HAP-1 (cell line): Measurements from ENCODE around the gene TMEM192.
"Not testable (repeated sequence)": the region's sequence is repeated elsewhere in the genome, so short reads cannot be mapped to it uniquely, and the experiment has no call there.

ENCODE experiments used
- DNase-seq, 2 experiments: peaks; one replicate each; pipeline ENCODE4 v3.0.0-alpha.2; 2016 to 2020; ENCODE audit warnings: low spot score in 2 of 2
- H3K27me3 ChIP-seq: fragments of 250-450 bp; sonication (Bioruptor Pico); 2 replicates; pipeline ENCODE4 v1.5.1; 2020; ENCODE audit warnings: low read depth, mild to moderate bottlenecking, moderate library complexity
- H3K36me3 ChIP-seq: fragments of 250-450 bp; sonication (Bioruptor Pico); replicated peaks from 2 replicates; pipeline ENCODE4 v1.5.1; 2020; ENCODE audit warnings: mild to moderate bottlenecking
- H3K4me1 ChIP-seq: fragments of 250-450 bp; sonication (Bioruptor Pico); 2 replicates; pipeline ENCODE4 v1.5.1; 2020; ENCODE audit warnings: mild to moderate bottlenecking
- H3K4me3 ChIP-seq: fragments of 250-450 bp; sonication (Bioruptor Pico); 2 replicates; pipeline ENCODE4 v1.5.1; 2020; ENCODE audit warnings: mild to moderate bottlenecking, moderate library complexity
- H3K9me3 ChIP-seq: fragments of 250-450 bp; sonication (Bioruptor Pico); 2 replicates; pipeline ENCODE4 v1.5.1; 2020; ENCODE audit warnings: mild to moderate bottlenecking, moderate library complexity
- in situ Hi-C: fragments of 300-500 bp; cut with MboI; formaldehyde crosslinking; loops from 3 replicates; pipeline ENCODE4 v1.14.3; 2020; ENCODE audit warnings: low sequenced_read_pairs, inconsistent platforms, mixed read lengths

The TMEM192 gene

GRCh38 chr4:165112368-165113121 lies at the start of gene TMEM192:
TMEM192 (minus strand) TSS chr4:165112860; CDS start chr4:165112773, 87 bp downstream.
- H3K9me3 ChIP-seq: no peaks in the 10 kb centered on the region
- in situ Hi-C loops: no loop called here
- no peaks in the 10 kb centered on the region for H3K27me3 ChIP-seq
- H3K4me3 ChIP-seq: peak within 1 kb of the TSS; percentile 98
- H3K36me3 ChIP-seq: peaks cover 8% of the 10 kb centered on the region; the same call in 1 of the 2 replicates
- H3K4me1 ChIP-seq: peaks cover 19% of the 10 kb centered on the region
- peak; percentile 87 to 97 for DNase-seq

- H3K36me3 ChIP-seq: no peaks in the 10 kb centered on the region
- in situ Hi-C loops: no loop called here
These were observed 46.1 kb upstream of the TMEM192 start for GRCh38 chr4:165158762-165159161.

GRCh38 chr4:165156906-165157305 lies 44.2 kb upstream of the TMEM192 start:
- H3K36me3 ChIP-seq: no peaks in the 10 kb centered on the region
- H3K4me1 ChIP-seq: no peaks in the 10 kb centered on the region
- no peaks in the 10 kb centered on the region for H3K27me3 ChIP-seq
- in situ Hi-C loops: no loop called here
- no peak overlapping the region for H3K4me3 ChIP-seq
- no peak for DNase-seq
- H3K9me3 ChIP-seq: no peaks in the 10 kb centered on the region

More at GRCh38 chr4:165158762-165159161, 46.1 kb upstream of the TMEM192 start:
- H3K4me3 ChIP-seq: no peak overlapping the region
- no peak for DNase-seq
- H3K4me1 ChIP-seq: no peaks in the 10 kb centered on the region
- no peaks in the 10 kb centered on the region for H3K9me3 ChIP-seq
- no peaks in the 10 kb centered on the region for H3K27me3 ChIP-seq

GRCh38 chr4:165154482-165154881 lies 41.8 kb upstream of the TMEM192 start:
- in situ Hi-C loops: no loop called here
- H3K36me3 ChIP-seq: no peaks in the 10 kb centered on the region
- no peak overlapping the region for H3K4me3 ChIP-seq
- DNase-seq: no peak
- H3K9me3 ChIP-seq: no peaks in the 10 kb centered on the region
- no peaks in the 10 kb centered on the region for H3K4me1 ChIP-seq
- no peaks in the 10 kb centered on the region for H3K27me3 ChIP-seq

- Histone ChIP-seq H3K9me3 (no peaks in the 10 kb centered on the region), H3K36me3 (no peaks in the 10 kb centered on the region), H3K4me1 (no peaks in the 10 kb centered on the region), H3K4me3 (no peak overlapping the region), H3K27me3 (no peaks in the 10 kb centered on the region)
- no peak for DNase-seq
- in situ Hi-C loops: no loop called here
These were observed 39.9 kb upstream of the TMEM192 start for GRCh38 chr4:165152527-165152926.

GRCh38 chr4:165151734-165152133 lies 39.1 kb upstream of the TMEM192 start:
- no peak for DNase-seq
- Histone ChIP-seq H3K27me3 (no peaks in the 10 kb centered on the region), H3K4me1 (no peaks in the 10 kb centered on the region), H3K9me3 (no peaks in the 10 kb centered on the region), H3K4me3 (no peak overlapping the region), H3K36me3 (no peaks in the 10 kb centered on the region)
- in situ Hi-C loops: no loop called here

GRCh38 chr4:165150545-165150944 lies 37.9 kb upstream of the TMEM192 start:
- H3K27me3 ChIP-seq: no peaks in the 10 kb centered on the region
- no peaks in the 10 kb centered on the region for H3K9me3 ChIP-seq
- DNase-seq: no peak
- no peak overlapping the region for H3K4me3 ChIP-seq
- in situ Hi-C loops: no loop called here
- H3K36me3 ChIP-seq: no peaks in the 10 kb centered on the region
- no peaks in the 10 kb centered on the region for H3K4me1 ChIP-seq

- no peak overlapping the region for H3K4me3 ChIP-seq
- in situ Hi-C loops: no loop called here
- no peaks in the 10 kb centered on the region for H3K36me3 ChIP-seq
- H3K27me3 ChIP-seq: no peaks in the 10 kb centered on the region
- no peaks in the 10 kb centered on the region for H3K4me1 ChIP-seq
- H3K9me3 ChIP-seq: no peaks in the 10 kb centered on the region
- DNase-seq: no peak
These were observed 26.2 kb upstream of the TMEM192 start for GRCh38 chr4:165138843-165139242.

- Histone ChIP-seq H3K27me3 (0 out of 2 replicates have a peak, but pooled peaks cover 4% of the 10 kb centered on the region), H3K4me3 (no peak overlapping the region), H3K9me3 (no peaks in the 10 kb centered on the region), H3K36me3 (no peaks in the 10 kb centered on the region), H3K4me1 (no peaks in the 10 kb centered on the region)
- no peak for DNase-seq
- in situ Hi-C loops: no loop called here
These were observed 24.5 kb upstream of the TMEM192 start for GRCh38 chr4:165137205-165137604.

- Histone ChIP-seq H3K9me3 (no peaks in the 10 kb centered on the region), H3K4me3 (no peak overlapping the region), H3K4me1 (no peaks in the 10 kb centered on the region), H3K36me3 (no peaks in the 10 kb centered on the region), H3K27me3 (0 out of 2 replicates have a peak, but pooled peaks cover 4% of the 10 kb centered on the region)
- in situ Hi-C loops: no loop called here
- no peak for DNase-seq
These were observed 23.9 kb upstream of the TMEM192 start for GRCh38 chr4:165136529-165136928.

GRCh38 chr4:165133150-165133549 lies 20.5 kb upstream of the TMEM192 start:
- H3K4me1 ChIP-seq: no peaks in the 10 kb centered on the region
- no peak for DNase-seq
- no peaks in the 10 kb centered on the region for H3K9me3 ChIP-seq
- no peaks in the 10 kb centered on the region for H3K36me3 ChIP-seq
- peaks cover 4% of the 10 kb centered on the region; the same call in 1 of the 2 replicates for H3K27me3 ChIP-seq
- H3K4me3 ChIP-seq: no peak overlapping the region
- in situ Hi-C loops: loop anchor here (5.0 kb wide), 1 partner anchor 214 kb away; no protein-coding TSS in a partner anchor

GRCh38 chr4:165131247-165131832 lies 18.7 kb upstream of the TMEM192 start:
- peak; percentile 42 to 86 for DNase-seq
- no peaks in the 10 kb centered on the region for H3K36me3 ChIP-seq

GRCh38 chr4:165129924-165130323 lies 17.3 kb upstream of the TMEM192 start:
- H3K4me3 ChIP-seq: no peak overlapping the region
- H3K9me3 ChIP-seq: no peaks in the 10 kb centered on the region
- no peaks in the 10 kb centered on the region for H3K36me3 ChIP-seq
- no peak for DNase-seq
- in situ Hi-C loops: loop anchor here (5.0 kb wide), 2 partner anchors 217 to 332 kb away; no protein-coding TSS in a partner anchor
- H3K27me3 ChIP-seq: peaks cover 4% of the 10 kb centered on the region; the same call in 1 of the 2 replicates
- no peaks in the 10 kb centered on the region for H3K4me1 ChIP-seq

More at GRCh38 chr4:165131247-165131832, 18.7 kb upstream of the TMEM192 start:
- in situ Hi-C loops: loop anchor here (5.0 kb wide), 1 partner anchor 216 kb away; no protein-coding TSS in a partner anchor
- Histone ChIP-seq H3K4me3 (no peak overlapping the region), H3K9me3 (no peaks in the 10 kb centered on the region), H3K4me1 (no peaks in the 10 kb centered on the region), H3K27me3 (peaks cover 4% of the 10 kb centered on the region; the same call in 1 of the 2 replicates)

GRCh38 chr4:165125869-165126499 lies 13.3 kb upstream of the TMEM192 start:
- in situ Hi-C loops: loop anchor here (5.0 kb wide), 1 partner anchor 336 kb away; no protein-coding TSS in a partner anchor
- H3K4me3 ChIP-seq, H3K9me3 ChIP-seq, H3K36me3 ChIP-seq, H3K27me3 ChIP-seq, H3K4me1 ChIP-seq, DNase-seq: not testable (repeated sequence)
